OCI-LY7 (cell line): Measurements from ENCODE around the gene LY6G6F. TPM values are rescaled to one million over a fixed set of nuclear protein-coding genes. Genes with fewer than 3 reads are reported as not detected.

Source experiments
- BruUV-seq: library from RNA; stranded (reverse); fragments of 400-500 nt; replicated peaks from 2 replicates; lab custom pipeline; 2021; lab: Mats Ljungman, UMichigan
- CTCF ChIA-PET: fragments of 300-600 bp; sonication (Branson Sonifier 250); formaldehyde crosslinking; loops from one replicate; lab custom pipeline; 2022; ENCODE audit warnings: antibody characterized with exemption; ENCODE audit not compliant: unreplicated experiment; lab: Charles Lee
- POLR2A ChIA-PET: fragments of 300-600 bp; sonication (Branson Sonifier 250); formaldehyde crosslinking; loops from one replicate; lab custom pipeline; 2022; ENCODE audit warnings: antibody characterized with exemption; lab: Charles Lee
- DNase-seq: peaks from one replicate; pipeline ENCODE4 v3.0.0-alpha.2; 2015; ENCODE audit warnings: low spot score
- H2AFZ ChIP-seq: fragments of 200-600 bp; sonication (generic), shearing (Covaris generic); 2 replicates; pipeline ENCODE4 v1.6.1; 2014; ENCODE audit warnings: mild to moderate bottlenecking, antibody characterized with exemption, low read length, moderate library complexity
- H3K27ac ChIP-seq: fragments of 200-600 bp; sonication (generic); 2 replicates; pipeline ENCODE4 v1.5.1; 2014; ENCODE audit warnings: mixed run types, low read depth, mild to moderate bottlenecking, moderate library complexity, low read length, inconsistent platforms; ENCODE audit not compliant: poor library complexity, severe bottlenecking
- H3K36me3 ChIP-seq: fragments of 200-600 bp; sonication (generic); 2 replicates; pipeline ENCODE4 v1.6.1; 2014; ENCODE audit warnings: mild to moderate bottlenecking, antibody characterized with exemption, low read length, moderate library complexity, mixed read lengths; ENCODE audit not compliant: insufficient read depth
- H3K4me1 ChIP-seq: fragments of 200-600 bp; sonication (generic); 2 replicates; pipeline ENCODE4 v1.5.1; 2014; ENCODE audit warnings: mild to moderate bottlenecking, low read length; ENCODE audit not compliant: insufficient read depth, poor library complexity, severe bottlenecking
- H3K4me2 ChIP-seq: fragments of 200-600 bp; sonication (generic); 2 replicates; pipeline ENCODE4 v1.6.1; 2014; ENCODE audit warnings: mild to moderate bottlenecking, low read length
- H3K4me3 ChIP-seq: fragments of 200-600 bp; sonication (generic); 2 replicates; pipeline ENCODE4 v1.5.1; 2014; ENCODE audit warnings: mild to moderate bottlenecking, low read depth, low read length; ENCODE audit not compliant: poor library complexity, severe bottlenecking
- H3K79me2 ChIP-seq: fragments of 200-600 bp; sonication (generic); 2 replicates; pipeline ENCODE4 v1.6.1; 2016; ENCODE audit warnings: low read depth, mild to moderate bottlenecking, low read length, moderate library complexity, mixed read lengths; ENCODE audit not compliant: insufficient read depth
- H3K9me2 ChIP-seq: fragments of 200-600 bp; sonication (generic); 2 replicates; pipeline ENCODE4 v1.6.1; 2016; ENCODE audit warnings: mild to moderate bottlenecking, low read length, mixed read lengths; ENCODE audit not compliant: insufficient read depth
- H3K9me3 ChIP-seq: fragments of 200-600 bp; sonication (generic); 2 replicates; pipeline ENCODE4 v1.6.1; 2014; ENCODE audit warnings: mild to moderate bottlenecking, mixed run types, low read length, mixed read lengths
- H4K20me1 ChIP-seq: fragments of 200-600 bp; sonication (generic); 2 replicates; pipeline ENCODE4 v1.6.1; 2014; ENCODE audit warnings: mild to moderate bottlenecking, antibody characterized with exemption, low read length, moderate library complexity, mixed read lengths; ENCODE audit not compliant: insufficient read depth
- CTCF ChIP-seq: fragments of 200-600 bp; sonication (generic); conservative IDR thresholded peaks from 2 replicates; pipeline ENCODE4 v1.5.1; 2014; ENCODE audit warnings: mild to moderate bottlenecking, antibody characterized with exemption, low read length, moderate library complexity, mixed read lengths
- EZH2phosphoT487 ChIP-seq: fragments of 200-600 bp; sonication (generic); IDR thresholded peaks from 2 replicates; pipeline ENCODE4 v1.6.1; 2018; ENCODE audit warnings: low read depth, borderline replicate concordance, mild to moderate bottlenecking, mixed run types, antibody characterized with exemption, low read length, moderate library complexity, mixed read lengths
- intact Hi-C: fragments of 100-400 bp; cut with micrococcal nuclease; formaldehyde crosslinking; loops from one replicate; pipeline ENCODE4 v1.10.0; 2022; ENCODE audit not compliant: unreplicated experiment
- total RNA-seq, 2 experiments: library from RNA; depleted of rRNA in 1 of 2; stranded (reverse); fragments of >200 nt in 1 of 2; shearing (Covaris generic) in 1 of 2; gene quantifications; 2 replicates each; pipeline ENCODE4 v1.2.3, GENCODE V29; 2014 to 2022

LY6G6F gene
- total RNA-seq, 2 experiments from 2014 or later, result not detected

GRCh38 chr6:31710523-31711219 is 4.0 kb downstream of the LY6G6F start:
- intact Hi-C loops, result no loop called here
- Histone ChIP-seq H3K4me3 (no peak overlapping the region), H4K20me1 (no peaks in the 10 kb centered on the region), H3K9me2 (no peaks in the 10 kb centered on the region), H3K27ac (no peak overlapping the region), H3K9me3 (no peaks in the 10 kb centered on the region), H3K79me2 (no peaks in the 10 kb centered on the region), H3K4me1 (peaks cover 10% of the 10 kb centered on the region), H3K36me3 (no peaks in the 10 kb centered on the region), H3K4me2 (no peak overlapping the region), H2AFZ (no peak overlapping the region)
- ChIA-PET POLR2A (interaction anchor here (1.0 kb wide), 1 partner anchor 116 kb away, joined by 3 read pairs; the partner anchor contains the start of gene HSPA1B), CTCF (interaction anchor here (0.6 kb wide), 1 partner anchor 112 kb away, joined by 3 read pairs; no protein-coding TSS in a partner anchor)
- no TSS peak for BruUV-seq
- no peak for DNase-seq
- no peak for TF ChIP-seq CTCF
- no peak for TF ChIP-seq EZH2phosphoT487

DNA sequence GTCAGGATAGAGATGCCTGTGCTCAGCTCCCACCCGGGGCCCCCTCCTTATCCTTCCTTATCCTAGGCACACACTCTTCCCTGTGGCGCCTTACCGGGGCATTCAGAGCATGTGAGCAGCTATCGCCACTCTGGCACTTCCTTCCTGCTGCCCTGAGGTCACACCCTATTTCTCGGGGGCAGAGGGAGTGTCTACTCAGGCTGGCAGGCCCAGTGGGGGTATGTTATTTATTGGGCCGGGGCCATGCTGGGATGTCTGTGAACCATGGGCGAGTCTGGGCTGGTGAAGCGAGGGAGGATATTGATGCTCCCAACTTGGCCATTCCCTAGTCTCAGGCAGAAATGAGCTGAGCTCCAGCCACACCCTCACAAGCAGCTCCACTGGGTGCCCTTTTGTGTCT is 4.6 kb downstream of the LY6G6F start:
- ChIA-PET CTCF (interaction anchor here (0.6 to 1.0 kb wide), 3 partner anchors 47 to 355 kb away, joined by 3 to 5 read pairs (median 3); no protein-coding TSS in a partner anchor), POLR2A (interaction anchor here (0.6 to 1.0 kb wide), 2 partner anchors 116 to 152 kb away, joined by 3 read pairs; partner anchors contain the start of gene HSPA1B)
- H3K4me1 ChIP-seq, result peaks cover 10% of the 10 kb centered on the region
- no peak overlapping the region for H3K4me3 ChIP-seq
- no peak overlapping the region for H2AFZ ChIP-seq
- BruUV-seq, result no TSS peak
- H3K9me3 ChIP-seq, result no peaks in the 10 kb centered on the region
- no peak overlapping the region for H3K27ac ChIP-seq
- H3K4me2 ChIP-seq, result no peak overlapping the region
- intact Hi-C loops, result no loop called here
- H3K9me2 ChIP-seq, result no peaks in the 10 kb centered on the region
- H4K20me1 ChIP-seq, result no peaks in the 10 kb centered on the region
- no peak for TF ChIP-seq CTCF
- TF ChIP-seq EZH2phosphoT487, result no peak
- H3K36me3 ChIP-seq, result no peaks in the 10 kb centered on the region
- no peak for DNase-seq
- no peaks in the 10 kb centered on the region for H3K79me2 ChIP-seq

DNA sequence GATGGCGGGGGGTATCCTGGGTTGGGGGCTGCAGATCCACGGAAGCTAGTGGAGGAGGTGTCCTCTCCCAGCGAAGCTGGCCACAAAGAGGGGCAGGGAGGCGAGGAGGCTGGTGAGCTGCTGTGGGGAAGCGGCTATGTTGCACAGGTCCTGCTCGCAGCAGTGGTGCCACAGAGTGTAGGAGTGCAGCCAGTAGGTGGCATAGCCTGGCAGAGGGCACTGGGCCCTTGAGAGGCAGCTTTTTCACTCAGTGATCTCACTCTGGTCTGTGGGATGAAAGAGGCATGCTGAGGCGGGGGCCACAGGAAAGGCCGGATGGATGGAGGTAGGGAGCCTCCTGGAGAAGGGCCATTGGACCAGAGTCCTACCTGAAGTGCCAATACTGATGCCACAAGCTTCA is 5.6 kb downstream of the LY6G6F start:
- DNase-seq, result no peak
- no peaks in the 10 kb centered on the region for H4K20me1 ChIP-seq
- POLR2A ChIA-PET, result no interaction called here
- TF ChIP-seq CTCF, result peak; percentile 30; the same call in 1 of the 2 replicates
- no peak for TF ChIP-seq EZH2phosphoT487
- H3K9me2 ChIP-seq, result no peaks in the 10 kb centered on the region
- no peaks in the 10 kb centered on the region for H3K36me3 ChIP-seq
- intact Hi-C loops, result no loop called here
- H3K4me1 ChIP-seq, result peaks cover 10% of the 10 kb centered on the region
- H3K4me2 ChIP-seq, result no peak overlapping the region
- H2AFZ ChIP-seq, result no peak overlapping the region
- no TSS peak for BruUV-seq
- CTCF ChIA-PET, result interaction anchor here (1.0 kb wide), 1 partner anchor 46 kb away, joined by 3 read pairs; no protein-coding TSS in a partner anchor
- no peaks in the 10 kb centered on the region for H3K9me3 ChIP-seq
- H3K27ac ChIP-seq, result no peak overlapping the region
- H3K79me2 ChIP-seq, result no peaks in the 10 kb centered on the region
- H3K4me3 ChIP-seq, result no peak overlapping the region
